GM12874 (cell line): Measurements from ENCODE around the gene TRIM71.

ENCODE experiments used
- CTCF ChIP-seq: IDR thresholded peaks from 2 replicates; pipeline ENCODE4 v1.5.1; 2011; ENCODE audit warnings: low read depth, mild to moderate bottlenecking, control low read depth, low read length, moderate library complexity; ENCODE audit not compliant: insufficient read depth

Gene TRIM71

GRCh38 chr3:32866533-32866932, 48.7 kb downstream of the TRIM71 start:
- no peak for TF ChIP-seq CTCF

- TF ChIP-seq CTCF = no peak
Observed at GRCh38 chr3:32867954-32868353, 50.2 kb downstream of the TRIM71 start.

GRCh38 chr3:32868719-32869512, 51.1 kb downstream of the TRIM71 start:
- TF ChIP-seq CTCF = no peak

GRCh38 chr3:32869513-32870047, 51.8 kb downstream of the TRIM71 start:
- TF ChIP-seq CTCF = no peak

- TF ChIP-seq CTCF = no peak
Observed at GRCh38 chr3:32870373-32871095, 52.7 kb downstream of the TRIM71 start.

- no peak for TF ChIP-seq CTCF
Observed at GRCh38 chr3:32871273-32871672, 53.5 kb downstream of the TRIM71 start.
